ENCODE results near the gene ZBTB20. TPM values are rescaled to one million over a fixed set of nuclear protein-coding genes. Genes with fewer than 3 reads are reported as not detected.

ZBTB20 gene
- total RNA-seq, 1 donor from 2014 or later: 23.5 TPM

GRCh38 chr3:114646526-114646925, 500.6 kb downstream of the ZBTB20 start:
- H3K4me3 ChIP-seq (ENCODE audit: low read length in 3 of 3): no peak overlapping the region
- no peak overlapping the region for H3K9ac ChIP-seq (ENCODE audit: low read depth in 1 of 3, low read length in 3 of 3)
- no peak overlapping the region for H3K27ac ChIP-seq (ENCODE audit: low read depth, low read length)
- H3K4me1 ChIP-seq (ENCODE audit: control insufficient read depth in 3 of 3, insufficient read depth in 3 of 3, low read length in 3 of 3): peaks cover 4 to 14% (median 6%) of the 10 kb centered on the region in 3 donors
- no peaks in the 10 kb centered on the region for H3K36me3 ChIP-seq (ENCODE audit: control insufficient read depth in 3 of 3, insufficient read depth in 3 of 3, low read length in 3 of 3)
- H3K9me3 ChIP-seq (ENCODE audit: control insufficient read depth in 3 of 3, low read length in 3 of 3): no peaks in the 10 kb centered on the region
- no peaks in the 10 kb centered on the region for H3K27me3 ChIP-seq (ENCODE audit: control insufficient read depth in 3 of 3, insufficient read depth in 3 of 3, low read length in 3 of 3)

- no peak overlapping the region for H3K9ac ChIP-seq (ENCODE audit: low read depth in 1 of 3, low read length in 3 of 3)
- no peaks in the 10 kb centered on the region for H3K36me3 ChIP-seq (ENCODE audit: control insufficient read depth in 3 of 3, insufficient read depth in 3 of 3, low read length in 3 of 3)
- H3K27ac ChIP-seq (ENCODE audit: low read depth, low read length): no peak overlapping the region
- peaks cover 0 to 3% (median under 1%) of the 10 kb centered on the region in 3 donors for H3K4me1 ChIP-seq (ENCODE audit: control insufficient read depth in 3 of 3, insufficient read depth in 3 of 3, low read length in 3 of 3)
- no peak overlapping the region for H3K4me3 ChIP-seq (ENCODE audit: low read length in 3 of 3)
- no peaks in the 10 kb centered on the region for H3K9me3 ChIP-seq (ENCODE audit: control insufficient read depth in 3 of 3, low read length in 3 of 3)
- no peaks in the 10 kb centered on the region for H3K27me3 ChIP-seq (ENCODE audit: control insufficient read depth in 3 of 3, insufficient read depth in 3 of 3, low read length in 3 of 3)
These were observed 501.7 kb downstream of the ZBTB20 start for GRCh38 chr3:114645392-114645791.

- Histone ChIP-seq H3K36me3 (ENCODE audit: control insufficient read depth in 3 of 3, insufficient read depth in 3 of 3, low read length in 3 of 3) (no peaks in the 10 kb centered on the region), H3K27me3 (ENCODE audit: control insufficient read depth in 3 of 3, insufficient read depth in 3 of 3, low read length in 3 of 3) (no peaks in the 10 kb centered on the region), H3K9me3 (ENCODE audit: control insufficient read depth in 3 of 3, low read length in 3 of 3) (no peaks in the 10 kb centered on the region), H3K9ac (ENCODE audit: low read depth in 1 of 3, low read length in 3 of 3) (no peak overlapping the region), H3K4me3 (ENCODE audit: low read length in 3 of 3) (no peak overlapping the region), H3K4me1 (ENCODE audit: control insufficient read depth in 3 of 3, insufficient read depth in 3 of 3, low read length in 3 of 3) (no peaks in the 10 kb centered on the region), H3K27ac (ENCODE audit: low read depth, low read length) (no peak overlapping the region)
These were observed 502.7 kb downstream of the ZBTB20 start for GRCh38 chr3:114644367-114644766.

- Histone ChIP-seq H3K9ac (ENCODE audit: low read depth in 1 of 3, low read length in 3 of 3) (no peak overlapping the region), H3K27me3 (ENCODE audit: control insufficient read depth in 3 of 3, insufficient read depth in 3 of 3, low read length in 3 of 3) (no peaks in the 10 kb centered on the region), H3K9me3 (ENCODE audit: control insufficient read depth in 3 of 3, low read length in 3 of 3) (no peaks in the 10 kb centered on the region), H3K36me3 (ENCODE audit: control insufficient read depth in 3 of 3, insufficient read depth in 3 of 3, low read length in 3 of 3) (no peaks in the 10 kb centered on the region), H3K4me1 (ENCODE audit: control insufficient read depth in 3 of 3, insufficient read depth in 3 of 3, low read length in 3 of 3) (no peaks in the 10 kb centered on the region), H3K4me3 (ENCODE audit: low read length in 3 of 3) (no peak overlapping the region), H3K27ac (ENCODE audit: low read depth, low read length) (no peak overlapping the region)
These were observed 503.9 kb downstream of the ZBTB20 start for GRCh38 chr3:114642951-114643741.

- no peaks in the 10 kb centered on the region for H3K9me3 ChIP-seq (ENCODE audit: control insufficient read depth in 3 of 3, low read length in 3 of 3)
- no peaks in the 10 kb centered on the region for H3K27me3 ChIP-seq (ENCODE audit: control insufficient read depth in 3 of 3, insufficient read depth in 3 of 3, low read length in 3 of 3)
- H3K9ac ChIP-seq (ENCODE audit: low read depth in 1 of 3, low read length in 3 of 3): no peak overlapping the region
- no peaks in the 10 kb centered on the region for H3K36me3 ChIP-seq (ENCODE audit: control insufficient read depth in 3 of 3, insufficient read depth in 3 of 3, low read length in 3 of 3)
- H3K4me3 ChIP-seq (ENCODE audit: low read length in 3 of 3): no peak overlapping the region
- H3K4me1 ChIP-seq (ENCODE audit: control insufficient read depth in 3 of 3, insufficient read depth in 3 of 3, low read length in 3 of 3): no peaks in the 10 kb centered on the region
- H3K27ac ChIP-seq (ENCODE audit: low read depth, low read length): no peak overlapping the region
These were observed 507.0 kb downstream of the ZBTB20 start for GRCh38 chr3:114640126-114640525.

GRCh38 chr3:114639171-114639570, 507.9 kb downstream of the ZBTB20 start:
- Histone ChIP-seq H3K4me1 (ENCODE audit: control insufficient read depth in 3 of 3, insufficient read depth in 3 of 3, low read length in 3 of 3) (no peaks in the 10 kb centered on the region), H3K4me3 (ENCODE audit: low read length in 3 of 3) (no peak overlapping the region), H3K9me3 (ENCODE audit: control insufficient read depth in 3 of 3, low read length in 3 of 3) (no peaks in the 10 kb centered on the region), H3K36me3 (ENCODE audit: control insufficient read depth in 3 of 3, insufficient read depth in 3 of 3, low read length in 3 of 3) (no peaks in the 10 kb centered on the region), H3K9ac (ENCODE audit: low read depth in 1 of 3, low read length in 3 of 3) (no peak overlapping the region), H3K27me3 (ENCODE audit: control insufficient read depth in 3 of 3, insufficient read depth in 3 of 3, low read length in 3 of 3) (no peaks in the 10 kb centered on the region), H3K27ac (ENCODE audit: low read depth, low read length) (no peak overlapping the region)

GRCh38 chr3:114635878-114636277, 511.2 kb downstream of the ZBTB20 start:
- Histone ChIP-seq H3K27me3 (ENCODE audit: control insufficient read depth in 3 of 3, insufficient read depth in 3 of 3, low read length in 3 of 3) (no peaks in the 10 kb centered on the region), H3K4me3 (ENCODE audit: low read length in 3 of 3) (no peak overlapping the region), H3K9ac (ENCODE audit: low read depth in 1 of 3, low read length in 3 of 3) (no peak overlapping the region), H3K27ac (ENCODE audit: low read depth, low read length) (no peak overlapping the region), H3K4me1 (ENCODE audit: control insufficient read depth in 3 of 3, insufficient read depth in 3 of 3, low read length in 3 of 3) (no peaks in the 10 kb centered on the region), H3K9me3 (ENCODE audit: control insufficient read depth in 3 of 3, low read length in 3 of 3) (no peaks in the 10 kb centered on the region), H3K36me3 (ENCODE audit: control insufficient read depth in 3 of 3, insufficient read depth in 3 of 3, low read length in 3 of 3) (no peaks in the 10 kb centered on the region)

GRCh38 chr3:114634635-114635034, 512.5 kb downstream of the ZBTB20 start:
- H3K9ac ChIP-seq (ENCODE audit: low read depth in 1 of 3, low read length in 3 of 3): no peak overlapping the region
- H3K27me3 ChIP-seq (ENCODE audit: control insufficient read depth in 3 of 3, insufficient read depth in 3 of 3, low read length in 3 of 3): no peaks in the 10 kb centered on the region
- H3K4me3 ChIP-seq (ENCODE audit: low read length in 3 of 3): no peak overlapping the region
- no peak overlapping the region for H3K27ac ChIP-seq (ENCODE audit: low read depth, low read length)
- H3K9me3 ChIP-seq (ENCODE audit: control insufficient read depth in 3 of 3, low read length in 3 of 3): no peaks in the 10 kb centered on the region
- peaks cover 4 to 7% (median 5%) of the 10 kb centered on the region in 3 donors for H3K4me1 ChIP-seq (ENCODE audit: control insufficient read depth in 3 of 3, insufficient read depth in 3 of 3, low read length in 3 of 3)
- no peaks in the 10 kb centered on the region for H3K36me3 ChIP-seq (ENCODE audit: control insufficient read depth in 3 of 3, insufficient read depth in 3 of 3, low read length in 3 of 3)

- Histone ChIP-seq H3K4me1 (ENCODE audit: control insufficient read depth in 3 of 3, insufficient read depth in 3 of 3, low read length in 3 of 3) (peaks cover 4 to 13% (median 8%) of the 10 kb centered on the region in 3 donors), H3K36me3 (ENCODE audit: control insufficient read depth in 3 of 3, insufficient read depth in 3 of 3, low read length in 3 of 3) (no peaks in the 10 kb centered on the region), H3K9ac (ENCODE audit: low read depth in 1 of 3, low read length in 3 of 3) (no peak overlapping the region), H3K27ac (ENCODE audit: low read depth, low read length) (no peak overlapping the region), H3K27me3 (ENCODE audit: control insufficient read depth in 3 of 3, insufficient read depth in 3 of 3, low read length in 3 of 3) (no peaks in the 10 kb centered on the region), H3K4me3 (ENCODE audit: low read length in 3 of 3) (no peak overlapping the region), H3K9me3 (ENCODE audit: control insufficient read depth in 3 of 3, low read length in 3 of 3) (no peaks in the 10 kb centered on the region)
These were observed 514.2 kb downstream of the ZBTB20 start for GRCh38 chr3:114632757-114633424.

- Histone ChIP-seq H3K36me3 (ENCODE audit: control insufficient read depth in 3 of 3, insufficient read depth in 3 of 3, low read length in 3 of 3) (no peaks in the 10 kb centered on the region), H3K27ac (ENCODE audit: low read depth, low read length) (peak overlapping the region; percentile 96), H3K27me3 (ENCODE audit: control insufficient read depth in 3 of 3, insufficient read depth in 3 of 3, low read length in 3 of 3) (no peaks in the 10 kb centered on the region), H3K9ac (ENCODE audit: low read depth in 1 of 3, low read length in 3 of 3) (no peak overlapping the region), H3K4me3 (ENCODE audit: low read length in 3 of 3) (no peak overlapping the region), H3K4me1 (ENCODE audit: control insufficient read depth in 3 of 3, insufficient read depth in 3 of 3, low read length in 3 of 3) (peaks cover 39 to 53% (median 41%) of the 10 kb centered on the region in 3 donors), H3K9me3 (ENCODE audit: control insufficient read depth in 3 of 3, low read length in 3 of 3) (no peaks in the 10 kb centered on the region)
These were observed 519.3 kb downstream of the ZBTB20 start for GRCh38 chr3:114627770-114628169.
